ENCODE measurements around the gene CCDC142. TPM values are rescaled to one million over a fixed set of nuclear protein-coding genes. Genes with fewer than 3 reads are reported as not detected.

Gene CCDC142
- total and polyA plus RNA-seq, 2 of the 8 experiments (the other 6 are each of a cell fraction or from before 2014, with no cell fraction given), result 6.0 to 10.7 TPM

DNA sequence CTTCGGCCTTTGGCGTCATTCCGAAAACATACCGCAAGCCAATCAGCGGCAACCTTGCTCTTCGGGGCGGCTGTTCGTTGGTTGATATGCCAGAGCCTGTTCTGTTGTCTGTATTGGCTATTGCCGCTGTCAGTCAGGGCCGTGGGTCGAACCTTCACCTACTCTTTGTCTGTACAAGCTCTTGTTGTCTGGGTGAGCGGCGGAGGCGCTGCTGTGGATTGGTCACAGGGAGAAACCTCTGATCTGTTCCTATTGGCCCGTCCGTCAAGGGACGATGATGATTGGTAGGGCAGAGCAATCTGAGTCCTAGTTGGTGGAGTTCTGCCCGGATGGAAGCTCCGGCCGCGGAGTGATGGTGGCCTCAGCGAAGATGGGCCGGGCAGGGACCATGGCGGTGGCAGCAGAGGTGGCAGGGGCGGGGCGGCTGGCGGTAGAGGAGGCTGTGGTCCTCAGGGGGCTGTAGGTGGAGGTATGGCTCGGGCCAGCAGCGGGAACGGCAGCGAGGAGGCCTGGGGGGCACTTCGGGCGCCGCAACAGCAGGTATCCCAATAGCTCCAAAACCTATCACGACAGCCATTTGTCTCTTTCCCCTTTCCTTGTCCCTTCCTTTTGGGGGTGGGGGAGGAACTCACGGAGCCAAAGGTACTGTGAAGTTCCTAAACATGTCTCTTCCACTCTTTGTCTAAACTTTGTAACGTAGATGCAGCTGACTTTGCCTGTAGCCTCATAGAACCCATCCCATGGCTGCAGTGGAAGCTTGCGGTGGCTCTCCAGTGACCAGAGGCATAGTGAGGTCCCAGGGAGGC, 24.5 kb downstream of the CCDC142 start, which contains the start of gene WBP1 (continued):
- TF ChIP-seq CHD1 (IDR thresholded peaks at IDR 0.05; ENCODE audit: low read depth, low read length) (no peak), POLR2A (IDR thresholded peaks at IDR 0.05; ENCODE audit: control extremely low read depth in 1 of 2, low read depth in 2 of 2, low read length in 2 of 2) (peak in 1 of 2 experiments; percentile 83; a peak in 2 of 3 replicates), BRCA1 (IDR thresholded peaks at IDR 0.05; ENCODE audit: low read depth, low read length) (no peak), EZH2 (IDR thresholded peaks at IDR 0.05; ENCODE audit: low read depth, low read length, severe bottlenecking) (no peak), FOSL1 (IDR thresholded peaks at IDR 0.05; ENCODE audit: insufficient read depth, low read depth, low read length) (no peak), CREB1 (IDR thresholded peaks at IDR 0.05) (peak; percentile 84), PHF8 (conservative IDR thresholded peaks at IDR 0.05; ENCODE audit: low read depth, low read length) (peak; percentile 66), RAD21 (IDR thresholded peaks at IDR 0.05 in 1 of 2, conservative IDR thresholded peaks at IDR 0.05 in 1 of 2; ENCODE audit: low read depth in 2 of 2, low read length in 2 of 2) (no peak), POU5F1 (IDR thresholded peaks at IDR 0.05; ENCODE audit: low read depth, low read length) (no peak), TEAD4 (IDR thresholded peaks at IDR 0.05; ENCODE audit: low read depth, low read length) (no peak), SP1 (IDR thresholded peaks at IDR 0.05; ENCODE audit: low read depth, low read length) (peak; percentile 97), JUND (IDR thresholded peaks at IDR 0.05; ENCODE audit: low read length) (no peak), SUZ12 (IDR thresholded peaks at IDR 0.05; ENCODE audit: low read length) (no peak), SP2 (IDR thresholded peaks at IDR 0.05; ENCODE audit: low read length) (peak; percentile 86), KDM1A (IDR thresholded peaks at IDR 0.05; ENCODE audit: borderline replicate concordance, low read length) (no peak), SAP30 (IDR thresholded peaks at IDR 0.05; ENCODE audit: insufficient read depth, insufficient replicate concordance, low read length) (no peak), CHD2 (IDR thresholded peaks at IDR 0.05; ENCODE audit: low read length) (peak; percentile 86), SIRT6 (IDR thresholded peaks at IDR 0.05; ENCODE audit: low read length) (no peak), CBX5 (IDR thresholded peaks at IDR 0.05; ENCODE audit: low read depth, low read length) (no peak), ZNF274 (IDR thresholded peaks at IDR 0.05; ENCODE audit: borderline replicate concordance, extremely low read depth, low read length) (no peak), TAF1 (IDR thresholded peaks at IDR 0.05; ENCODE audit: low read depth, low read length) (peak; percentile 29; the same call in 1 of the 2 replicates), YY1 (IDR thresholded peaks at IDR 0.05; ENCODE audit: low read depth, low read length) (peak; percentile 72; the same call in 1 of the 2 replicates), NANOG (IDR thresholded peaks at IDR 0.05; ENCODE audit: insufficient read depth, low read depth, low read length, poor library complexity, severe bottlenecking) (no peak)
- TF ChIP-seq, protein P1, sequence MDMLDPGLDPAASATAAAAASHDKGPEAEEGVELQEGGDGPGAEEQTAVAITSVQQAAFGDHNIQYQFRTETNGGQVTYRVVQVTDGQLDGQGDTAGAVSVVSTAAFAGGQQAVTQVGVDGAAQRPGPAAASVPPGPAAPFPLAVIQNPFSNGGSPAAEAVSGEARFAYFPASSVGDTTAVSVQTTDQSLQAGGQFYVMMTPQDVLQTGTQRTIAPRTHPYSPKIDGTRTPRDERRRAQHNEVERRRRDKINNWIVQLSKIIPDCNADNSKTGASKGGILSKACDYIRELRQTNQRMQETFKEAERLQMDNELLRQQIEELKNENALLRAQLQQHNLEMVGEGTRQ (IDR thresholded peaks at IDR 0.05; ENCODE audit: low read length), result no peak

Measured in H1 (cell line).